ENCODE data around the gene TNRC6C. TPM values are rescaled to one million over a fixed set of nuclear protein-coding genes. Genes with fewer than 3 reads are reported as not detected.

The TNRC6C gene
- total and polyA plus RNA-seq, 7 donors: 0.92 to 22.1 (median 6.3) TPM

GRCh38 chr17:78108726-78109488 is 150.4 kb downstream of the TNRC6C start:
- H3K4me1 ChIP-seq: peaks cover 0 to 8% (median 4%) of the 10 kb centered on the region in 4 donors
- H3K36me3 ChIP-seq: peaks cover 0 to 27% (median 7%) of the 10 kb centered on the region in 4 donors
- H3K9me3 ChIP-seq: no peaks in the 10 kb centered on the region
- peaks cover 0 to 11% (median 4%) of the 10 kb centered on the region in 3 donors for H3K27me3 ChIP-seq
- peak; percentile 58 for DNase-seq
- H3K4me3 ChIP-seq: no peak overlapping the region
- WGBS, 2 donors: 83 to 85% methylated on average over 18 of the region's 18 CpGs
- no peak overlapping the region for H3K27ac ChIP-seq
- intact Hi-C loops (cut with DNase I): no loop called here
- no peak for TF ChIP-seq EP300 (IDR thresholded peaks at IDR 0.05)
- TF ChIP-seq, protein P1, sequence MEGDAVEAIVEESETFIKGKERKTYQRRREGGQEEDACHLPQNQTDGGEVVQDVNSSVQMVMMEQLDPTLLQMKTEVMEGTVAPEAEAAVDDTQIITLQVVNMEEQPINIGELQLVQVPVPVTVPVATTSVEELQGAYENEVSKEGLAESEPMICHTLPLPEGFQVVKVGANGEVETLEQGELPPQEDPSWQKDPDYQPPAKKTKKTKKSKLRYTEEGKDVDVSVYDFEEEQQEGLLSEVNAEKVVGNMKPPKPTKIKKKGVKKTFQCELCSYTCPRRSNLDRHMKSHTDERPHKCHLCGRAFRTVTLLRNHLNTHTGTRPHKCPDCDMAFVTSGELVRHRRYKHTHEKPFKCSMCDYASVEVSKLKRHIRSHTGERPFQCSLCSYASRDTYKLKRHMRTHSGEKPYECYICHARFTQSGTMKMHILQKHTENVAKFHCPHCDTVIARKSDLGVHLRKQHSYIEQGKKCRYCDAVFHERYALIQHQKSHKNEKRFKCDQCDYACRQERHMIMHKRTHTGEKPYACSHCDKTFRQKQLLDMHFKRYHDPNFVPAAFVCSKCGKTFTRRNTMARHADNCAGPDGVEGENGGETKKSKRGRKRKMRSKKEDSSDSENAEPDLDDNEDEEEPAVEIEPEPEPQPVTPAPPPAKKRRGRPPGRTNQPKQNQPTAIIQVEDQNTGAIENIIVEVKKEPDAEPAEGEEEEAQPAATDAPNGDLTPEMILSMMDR (IDR thresholded peaks at IDR 0.05): no peak
- no peak for TF ChIP-seq POLR2AphosphoS5 (IDR thresholded peaks at IDR 0.05)
- TF ChIP-seq POLR2A (IDR thresholded peaks at IDR 0.05): no peak

GRCh38 chr17:78109489-78109761 is 150.9 kb downstream of the TNRC6C start:
- 81 to 95% methylated on average over 9 of the region's 9 CpGs for WGBS, 2 donors
- TF ChIP-seq EP300 (IDR thresholded peaks at IDR 0.05): no peak
- no peak for TF ChIP-seq POLR2AphosphoS5 (IDR thresholded peaks at IDR 0.05)
- no peak for TF ChIP-seq POLR2A (IDR thresholded peaks at IDR 0.05)
- TF ChIP-seq, protein P1 (IDR thresholded peaks at IDR 0.05): no peak
- Histone ChIP-seq H3K9me3 (no peaks in the 10 kb centered on the region), H3K36me3 (peaks cover 0 to 22% (median 3%) of the 10 kb centered on the region in 4 donors), H3K4me3 (no peak overlapping the region), H3K27me3 (peaks cover 0 to 13% (median 6%) of the 10 kb centered on the region in 3 donors), H3K27ac (no peak overlapping the region), H3K4me1 (peaks cover 0 to 8% (median 4%) of the 10 kb centered on the region in 4 donors)
- intact Hi-C loops (cut with DNase I): no loop called here
- DNase-seq: peak; percentile 33

GRCh38 chr17:78110363-78111015 is 152.0 kb downstream of the TNRC6C start:
- DNase-seq: no peak
- peaks cover 0 to 20% (median 6%) of the 10 kb centered on the region in 3 donors for H3K27me3 ChIP-seq
- no peak overlapping the region for H3K4me3 ChIP-seq
- no peak for TF ChIP-seq POLR2A (IDR thresholded peaks at IDR 0.05)
- TF ChIP-seq POLR2AphosphoS5 (IDR thresholded peaks at IDR 0.05): no peak
- TF ChIP-seq EP300 (IDR thresholded peaks at IDR 0.05): no peak
- TF ChIP-seq, protein P1 (IDR thresholded peaks at IDR 0.05): no peak
- H3K36me3 ChIP-seq: peaks cover 0 to 12% (median 0%) of the 10 kb centered on the region in 4 donors
- intact Hi-C loops (cut with DNase I): loop anchor here (10.0 kb wide), 1 partner anchor 314 kb away; no protein-coding TSS in a partner anchor
- H3K27ac ChIP-seq: no peak overlapping the region
- H3K9me3 ChIP-seq: no peaks in the 10 kb centered on the region
- peaks cover 0 to 8% (median 4%) of the 10 kb centered on the region in 4 donors for H3K4me1 ChIP-seq
- WGBS, 2 donors: 87 to 90% methylated on average over 22 of the region's 22 CpGs

- Histone ChIP-seq H3K27ac (no peak overlapping the region), H3K9me3 (no peaks in the 10 kb centered on the region), H3K27me3 (peaks cover 0 to 20% (median 6%) of the 10 kb centered on the region in 3 donors), H3K4me3 (no peak overlapping the region), H3K4me1 (peaks cover 0 to 8% (median 4%) of the 10 kb centered on the region in 4 donors), H3K36me3 (peaks cover 0 to 8% (median 0%) of the 10 kb centered on the region in 4 donors)
- no peak for TF ChIP-seq POLR2A (IDR thresholded peaks at IDR 0.05)
- TF ChIP-seq, protein P1 (IDR thresholded peaks at IDR 0.05): no peak
- no peak for TF ChIP-seq EP300 (IDR thresholded peaks at IDR 0.05)
- TF ChIP-seq POLR2AphosphoS5 (IDR thresholded peaks at IDR 0.05): no peak
- peak; percentile 58 for DNase-seq
- intact Hi-C loops (cut with DNase I): loop anchor here (10.0 kb wide), 1 partner anchor 314 kb away; no protein-coding TSS in a partner anchor
- WGBS, 2 donors: 89 to 92% methylated on average over 19 of the region's 19 CpGs
These were observed 152.7 kb downstream of the TNRC6C start for GRCh38 chr17:78111016-78111726.

All from sigmoid colon (tissue), 7 donors.